GM19193 (cell line): Measurements from ENCODE around the gene GPR156.

Experiments
- POLR2A ChIP-seq: IDR thresholded peaks from 4 replicates; pipeline ENCODE4 v1.6.1; 2011; ENCODE audit not compliant: insufficient read depth, insufficient read length; ENCODE audit errors: extremely low read depth

The GPR156 gene

DNA sequence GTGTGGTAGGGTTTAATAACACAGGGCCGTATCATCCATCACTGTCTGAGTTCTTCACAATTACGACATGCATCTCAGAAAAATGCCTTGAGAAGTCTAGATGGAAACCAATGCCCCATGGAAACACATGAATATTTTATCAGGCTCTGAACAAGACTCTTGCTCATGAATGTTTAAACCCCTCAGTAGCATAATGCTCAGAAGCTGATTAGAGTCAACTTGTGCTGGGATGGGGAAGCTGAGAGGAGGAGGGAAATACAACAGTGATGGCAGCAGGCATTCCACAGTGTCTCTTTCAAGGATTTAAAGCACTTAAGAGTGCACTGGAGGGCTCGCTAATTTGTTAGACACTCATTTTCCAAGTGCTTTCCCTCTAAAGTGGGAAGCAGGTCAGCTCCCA, 3.8 kb downstream of the GPR156 start:
- no peak for TF ChIP-seq POLR2A

DNA sequence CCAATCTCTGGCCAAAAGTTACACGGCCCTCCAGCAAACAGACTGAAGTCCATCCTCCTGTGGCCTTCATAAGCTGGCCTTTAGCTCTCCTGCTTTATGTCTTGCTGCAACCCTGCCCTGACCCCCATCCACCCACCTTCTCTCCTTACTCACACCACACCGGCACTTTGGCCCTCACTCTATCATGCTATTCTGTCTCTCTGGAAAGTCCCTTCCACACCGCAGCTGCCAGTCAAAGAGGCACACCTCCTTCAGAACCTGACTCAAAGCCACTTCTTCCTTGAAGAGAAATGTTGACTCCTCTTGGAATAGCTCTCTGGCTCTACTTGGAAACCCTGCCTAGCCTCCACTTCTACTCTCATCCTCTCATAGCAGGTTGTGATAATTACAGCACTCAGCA, 4.5 kb downstream of the GPR156 start:
- no peak for TF ChIP-seq POLR2A

DNA sequence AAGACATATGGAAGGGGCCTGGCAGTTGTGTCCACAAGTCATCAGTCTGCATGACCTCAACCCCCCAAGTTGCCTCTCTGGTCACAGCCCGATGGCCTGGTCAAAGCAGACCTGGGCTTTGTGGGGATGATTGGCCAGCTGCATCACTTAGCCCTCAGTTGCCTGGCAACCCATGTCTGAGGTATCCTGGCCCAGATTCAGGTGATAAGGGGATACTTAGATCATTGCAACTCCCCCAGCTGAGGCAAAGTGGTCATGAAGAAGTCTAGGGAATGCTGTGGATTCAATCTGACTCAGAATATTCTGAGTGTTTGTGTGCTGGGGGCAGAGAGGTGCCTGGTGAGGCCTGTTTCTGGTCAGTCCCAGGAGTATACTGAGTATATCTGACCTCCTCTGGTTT, 5.0 kb downstream of the GPR156 start:
- no peak for TF ChIP-seq POLR2A

- TF ChIP-seq POLR2A = no peak
Observed at GRCh38 chr3:120276767-120277166, 8.3 kb downstream of the GPR156 start.

DNA sequence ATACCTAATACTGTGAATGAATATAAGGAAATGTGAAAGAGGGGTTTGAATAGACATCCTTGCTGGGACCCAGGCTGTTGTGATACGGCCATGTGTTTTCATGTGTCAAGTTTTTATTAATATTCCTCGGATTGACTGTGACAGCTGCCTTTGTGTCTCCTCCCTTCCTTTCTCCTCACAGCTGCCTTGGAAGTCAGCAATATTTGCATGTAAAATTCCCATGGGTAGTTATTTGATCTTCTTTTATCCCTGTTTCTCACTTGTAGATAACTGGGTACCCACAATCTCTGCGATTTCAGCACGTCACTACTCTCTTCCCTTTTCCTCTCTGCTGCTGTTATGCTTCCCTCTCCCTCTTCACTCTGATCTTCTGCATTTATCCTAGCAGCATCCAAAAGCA, 9.4 kb downstream of the GPR156 start:
- no peak for TF ChIP-seq POLR2A

DNA sequence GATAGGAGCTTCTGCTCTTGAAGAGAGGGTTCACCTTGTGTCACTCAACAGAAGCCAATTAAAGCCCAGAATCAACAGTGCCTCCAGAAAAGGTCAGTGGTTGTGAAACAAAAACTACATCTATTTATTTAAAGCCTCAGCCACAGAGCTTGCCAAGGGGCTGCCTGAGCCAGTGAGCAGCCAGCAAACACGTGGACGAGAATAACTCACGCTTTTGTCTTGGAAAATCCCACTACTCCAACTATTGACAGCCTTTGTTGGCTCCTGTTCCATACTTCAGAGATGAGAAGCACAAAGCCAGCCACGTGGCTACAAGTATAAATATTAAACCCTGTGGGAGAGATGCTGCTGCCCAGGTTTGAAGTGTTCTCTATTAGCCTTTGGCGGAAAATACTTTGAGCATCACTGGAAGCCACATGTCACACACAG, 10.3 kb downstream of the GPR156 start:
- no peak for TF ChIP-seq POLR2A

- TF ChIP-seq POLR2A = no peak
Observed at GRCh38 chr3:120272286-120272685, 12.7 kb downstream of the GPR156 start.

DNA sequence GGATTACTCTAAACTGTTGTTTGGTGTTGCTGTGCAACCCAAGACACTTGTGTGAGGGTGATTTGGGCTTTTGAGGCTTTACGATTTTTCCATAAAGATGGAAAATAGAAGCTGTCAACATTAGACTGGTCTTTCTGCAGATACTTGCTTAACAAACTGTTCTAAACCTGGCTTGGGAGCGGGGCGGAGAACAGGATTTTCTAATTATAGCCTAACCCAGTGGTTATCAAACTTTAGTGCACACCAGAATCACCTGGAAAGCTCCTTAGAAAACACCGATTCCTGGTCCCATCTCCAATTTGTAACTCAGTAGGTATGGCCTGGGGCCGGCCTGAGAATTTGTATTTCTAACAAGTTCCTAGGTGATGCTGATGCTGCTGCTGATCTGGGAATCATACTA, 19.0 kb downstream of the GPR156 start:
- TF ChIP-seq POLR2A = no peak

DNA sequence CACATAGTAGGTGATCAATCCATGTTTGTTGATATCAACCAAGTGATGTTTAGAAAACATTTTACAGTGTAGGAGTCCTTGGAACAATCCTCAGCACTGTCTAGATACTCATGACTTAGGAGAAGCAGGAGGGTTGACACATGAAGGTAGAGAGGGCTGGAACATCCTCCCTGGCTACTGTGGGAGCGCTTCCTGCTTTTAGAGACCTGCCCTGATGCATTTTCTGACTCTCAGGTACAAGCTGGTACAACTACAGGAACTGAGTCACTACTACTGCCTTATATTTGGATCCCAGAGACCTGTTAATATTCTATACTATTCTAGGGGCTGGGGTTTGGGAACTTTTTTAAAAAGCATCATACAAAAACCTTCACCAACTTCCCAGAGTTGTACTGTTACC, 20.1 kb downstream of the GPR156 start:
- no peak for TF ChIP-seq POLR2A

GRCh38 chr3:120263792-120264191, 21.2 kb downstream of the GPR156 start:
- TF ChIP-seq POLR2A = no peak

- TF ChIP-seq POLR2A = no peak
Observed at GRCh38 chr3:120258009-120258408, 27.0 kb downstream of the GPR156 start.

DNA sequence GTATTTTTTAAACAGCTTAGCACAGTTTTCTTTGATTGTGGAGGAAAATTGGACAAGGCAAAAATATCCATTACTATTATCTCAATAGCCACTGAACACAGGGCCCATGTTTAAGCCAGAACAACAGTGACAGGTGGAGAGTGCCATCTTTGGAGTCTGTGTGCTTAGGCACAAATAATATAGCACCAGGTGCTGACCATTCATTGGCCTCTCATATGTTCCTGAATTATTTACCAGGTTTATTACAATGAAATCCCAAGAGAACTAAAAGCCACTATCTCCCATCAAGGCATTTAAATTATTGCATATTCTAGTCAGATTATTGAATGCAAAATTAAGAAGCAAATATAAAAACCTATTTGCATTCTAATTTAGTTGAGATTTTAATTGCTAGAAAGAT, 39.6 kb downstream of the GPR156 start:
- no peak for TF ChIP-seq POLR2A

DNA sequence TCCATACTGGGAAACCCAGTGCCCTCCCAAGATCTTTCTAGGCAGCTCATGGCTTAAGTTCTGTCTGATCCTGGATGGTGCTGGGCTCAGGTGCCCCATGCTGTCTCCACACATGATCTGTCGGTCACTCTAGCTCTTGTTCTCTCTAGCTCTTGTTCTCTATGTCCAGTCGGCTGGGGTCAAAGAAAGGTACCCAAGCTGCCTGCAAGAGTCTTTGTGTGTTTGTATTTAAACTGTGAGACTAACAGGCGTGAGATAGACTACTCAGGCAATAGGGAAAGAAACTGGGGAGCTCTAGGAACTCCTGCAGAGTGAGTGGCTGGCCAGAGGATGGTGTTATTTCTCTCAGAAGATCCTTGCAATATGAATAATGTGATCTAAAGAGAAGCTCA, 40.2 kb downstream of the GPR156 start:
- TF ChIP-seq POLR2A = no peak

GRCh38 chr3:120239644-120240043, 45.4 kb downstream of the GPR156 start:
- no peak for TF ChIP-seq POLR2A

DNA sequence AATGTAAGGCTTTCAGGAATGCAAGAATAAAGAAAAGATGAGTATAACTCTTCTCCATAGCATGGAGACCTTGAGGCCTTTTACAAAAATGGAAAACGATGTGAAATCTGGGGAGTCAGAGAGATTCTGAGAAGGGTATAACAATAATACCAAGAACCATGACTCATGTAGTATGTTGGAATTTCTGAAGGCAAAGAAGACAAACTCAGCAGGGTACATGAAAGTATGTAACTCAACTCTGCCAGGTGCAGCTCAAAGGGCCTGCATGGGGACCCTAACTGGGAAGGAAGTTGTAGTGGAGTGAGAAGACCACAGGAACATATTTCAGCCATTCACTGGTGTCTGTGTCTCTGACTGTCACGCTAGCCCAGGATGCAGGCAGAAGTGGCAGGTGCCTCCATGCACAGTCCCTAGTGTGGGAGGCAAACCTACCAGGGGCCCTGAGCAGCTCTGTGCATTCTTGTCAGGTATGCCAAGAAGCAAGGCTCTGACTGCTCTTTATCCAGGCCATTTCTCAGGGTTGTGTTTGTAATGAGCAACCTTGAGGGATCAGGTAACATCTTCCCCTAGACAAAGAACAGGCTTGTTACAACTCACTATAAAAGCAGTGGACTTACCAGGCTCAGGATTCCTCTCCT, 57.2 kb downstream of the GPR156 start:
- no peak for TF ChIP-seq POLR2A

- TF ChIP-seq POLR2A = no peak
Observed at GRCh38 chr3:120224237-120224636, 60.8 kb downstream of the GPR156 start.

DNA sequence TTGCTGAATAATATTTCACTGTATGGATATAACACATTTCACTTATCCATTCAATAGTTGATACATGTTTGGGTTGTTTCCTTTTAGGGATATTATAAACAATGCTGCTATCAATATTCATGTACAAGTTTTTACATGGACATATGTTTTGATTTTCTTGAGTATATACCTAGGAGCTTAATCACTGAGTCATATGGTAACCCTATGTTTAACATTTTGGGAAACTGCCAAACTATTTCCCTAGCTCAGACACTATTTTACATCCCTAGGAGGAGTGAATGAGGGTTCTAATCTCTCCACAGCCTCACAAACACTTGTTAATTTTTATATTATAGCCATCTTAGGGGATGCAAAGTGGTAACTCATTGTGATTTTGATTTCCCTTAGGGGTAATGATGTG, 66.0 kb downstream of the GPR156 start:
- TF ChIP-seq POLR2A = no peak
